VCaP (cell line): ENCODE measurements around the gene WDTC1.
"Not testable (repeated sequence)": the region's sequence is repeated elsewhere in the genome, so short reads cannot be mapped to it uniquely, and the experiment has no call there.

ENCODE experiments used
- H3K27ac ChIP-seq: fragments of 450-650 bp; 2 replicates; pipeline ENCODE4 v1.5.1; 2017
- CTCF ChIP-seq: fragments of 450-650 bp; conservative IDR thresholded peaks from 2 replicates; pipeline ENCODE4 v1.5.1; 2017; ENCODE audit warnings: mild to moderate bottlenecking, moderate library complexity

The WDTC1 gene

GRCh38 chr1:27285274-27285660 lies 50.8 kb downstream of the WDTC1 start:
- TF ChIP-seq CTCF = no peak

GRCh38 chr1:27285821-27286220 lies 51.4 kb downstream of the WDTC1 start:
- not testable (repeated sequence) for H3K27ac ChIP-seq

More at GRCh38 chr1:27285274-27285660, 50.8 kb downstream of the WDTC1 start:
- H3K27ac ChIP-seq = no peak overlapping the region

- not testable (repeated sequence) for H3K27ac ChIP-seq
These were observed 54.7 kb downstream of the WDTC1 start for GRCh38 chr1:27289125-27289524.

- no peak for TF ChIP-seq CTCF
- no peak overlapping the region for H3K27ac ChIP-seq
These were observed 56.1 kb downstream of the WDTC1 start for GRCh38 chr1:27290581-27290980.

GRCh38 chr1:27292106-27292505 lies 57.7 kb downstream of the WDTC1 start:
- TF ChIP-seq CTCF = no peak
- no peak overlapping the region for H3K27ac ChIP-seq

GRCh38 chr1:27293915-27294314 lies 59.5 kb downstream of the WDTC1 start:
- no peak for TF ChIP-seq CTCF
- no peak overlapping the region for H3K27ac ChIP-seq

- no peak overlapping the region for H3K27ac ChIP-seq
- TF ChIP-seq CTCF = peak; percentile 79
These were observed 62.4 kb downstream of the WDTC1 start for GRCh38 chr1:27296773-27297291.

GRCh38 chr1:27297903-27298302 lies 63.5 kb downstream of the WDTC1 start:
- TF ChIP-seq CTCF = no peak
- no peak overlapping the region for H3K27ac ChIP-seq
